HepG2 (cell line): ENCODE measurements around the gene UQCRHL. TPM values are rescaled to one million over a fixed set of nuclear protein-coding genes. Genes with fewer than 3 reads are reported as not detected.

Source experiments
- ARNT ChIP-seq: fragments of 450-650 bp; IDR thresholded peaks from 2 replicates; pipeline ENCODE4 v1.6.1; 2017
- CAMTA2 ChIP-seq: sonication (generic); formaldehyde crosslinking; IDR thresholded peaks from 2 replicates; pipeline ENCODE4 v1.4.0; 2020; ENCODE audit warnings: mild to moderate bottlenecking, missing genetic modification reagents, borderline replicate concordance
- ELF4 ChIP-seq: sonication (generic); formaldehyde crosslinking; IDR thresholded peaks from 2 replicates; pipeline ENCODE4 v1.5.0; 2020; ENCODE audit warnings: missing genetic modification reagents, mild to moderate bottlenecking, moderate library complexity, borderline replicate concordance
- FOSL2 ChIP-seq: sonication (generic); formaldehyde crosslinking; IDR thresholded peaks from 2 replicates; pipeline ENCODE4 v1.4.0; 2020; ENCODE audit warnings: missing genetic modification reagents
- HDAC1 ChIP-seq: sonication (generic); formaldehyde crosslinking; IDR thresholded peaks from 2 replicates; pipeline ENCODE4 v1.5.1; 2020; ENCODE audit warnings: mild to moderate bottlenecking, missing genetic modification reagents
- HMG20B ChIP-seq: conservative IDR thresholded peaks from 2 replicates; pipeline ENCODE4 v1.6.1; 2016; ENCODE audit warnings: missing genetic modification reagents, missing compliant biosample characterization
- KDM2A ChIP-seq: sonication (generic); formaldehyde crosslinking; IDR thresholded peaks from 2 replicates; pipeline ENCODE4 v1.4.0; 2020; ENCODE audit warnings: low read depth, missing genetic modification reagents, borderline replicate concordance
- KLF11 ChIP-seq: IDR thresholded peaks from 2 replicates; pipeline ENCODE4 v1.6.1; 2016; ENCODE audit warnings: missing compliant biosample characterization
- PPARG ChIP-seq: conservative IDR thresholded peaks from 2 replicates; pipeline ENCODE4 v1.6.1; 2016; ENCODE audit warnings: missing biosample characterization, missing genetic modification reagents
- REPIN1 ChIP-seq: sonication (generic); formaldehyde crosslinking; IDR thresholded peaks from 2 replicates; pipeline ENCODE4 v1.8.0; 2022; ENCODE audit warnings: missing genetic modification reagents, low read depth, mild to moderate bottlenecking, borderline replicate concordance
- SUZ12 ChIP-seq: fragments of 150-350 bp; IDR thresholded peaks from 2 replicates; pipeline ENCODE4 v1.6.1; 2014; ENCODE audit warnings: low read depth, low read length
- TCF12 ChIP-seq, 2 experiments: fragments of 450-650 bp in 1 of 2; sonication (generic) in 1 of 2; formaldehyde crosslinking in 1 of 2; IDR thresholded peaks; 2 replicates each; pipeline versions ENCODE4 v1.6.1 to v1.8.0; 2017 to 2022; ENCODE audit warnings: antibody characterized with exemption in 1 of 2, mild to moderate bottlenecking in 1 of 2, missing genetic modification reagents in 1 of 2, moderate library complexity in 1 of 2
- ZBTB20 ChIP-seq: sonication (generic); formaldehyde crosslinking; IDR thresholded peaks from 2 replicates; pipeline ENCODE4 v1.8.1; 2023; ENCODE audit warnings: missing genetic modification reagents, low read depth, mild to moderate bottlenecking, borderline replicate concordance
- ZNF230 ChIP-seq: sonication (generic); formaldehyde crosslinking; IDR thresholded peaks from 2 replicates; pipeline ENCODE4 v1.4.0; 2020; ENCODE audit warnings: mild to moderate bottlenecking, missing genetic modification reagents
- ZNF317 ChIP-seq: sonication (generic); formaldehyde crosslinking; IDR thresholded peaks from 2 replicates; pipeline ENCODE4 v1.5.0; 2020; ENCODE audit warnings: mild to moderate bottlenecking, missing genetic modification reagents
- ZNF331 ChIP-seq: sonication (generic); formaldehyde crosslinking; IDR thresholded peaks from 2 replicates; pipeline ENCODE4 v1.4.0; 2020; ENCODE audit warnings: missing genetic modification reagents
- ZNF510 ChIP-seq: sonication (generic); formaldehyde crosslinking; IDR thresholded peaks from 2 replicates; pipeline ENCODE4 v1.4.0; 2020; ENCODE audit warnings: low read depth, mild to moderate bottlenecking, missing genetic modification reagents
- polyA plus RNA-seq, 8 experiments: library from polyadenylated mRNA; depleted of rRNA in 3 of 8; stranded (reverse) in 7 of 8; unstranded in 1 of 8; fragments of >200 nt; fragmentation: Illumina TruSeq in 4 of 8; extraction: Trizol in 4 of 8; gene quantifications; 2 replicates each; pipeline versions ENCODE4 v1.2.1 to v1.2.3, GENCODE V29; 2011 to 2016; ENCODE audit warnings: low read depth in 4 of 8, missing spikeins in 1 of 8, mixed read lengths in 1 of 8; ENCODE audit not compliant: insufficient read depth in 1 of 8
- total RNA-seq, 5 experiments: library from RNA; depleted of rRNA; stranded (reverse); fragments of >200 nt; fragmentation: Illumina TruSeq; extraction: Trizol; gene quantifications; 2 replicates each; pipeline ENCODE4 v1.2.3, GENCODE V29; 2016; ENCODE audit warnings: low read depth in 1 of 5
- TF ChIP-seq, protein P1 (sequence below): sonication (generic); formaldehyde crosslinking; IDR thresholded peaks from 2 replicates; pipeline ENCODE4 v1.8.0; 2022; ENCODE audit warnings: mild to moderate bottlenecking, missing genetic modification reagents
- TF ChIP-seq, protein P2 (sequence below): sonication (generic); formaldehyde crosslinking; IDR thresholded peaks from 2 replicates; pipeline ENCODE4 v1.4.0; 2020; ENCODE audit warnings: missing genetic modification reagents, borderline replicate concordance
- TF ChIP-seq, protein P3 (sequence below), 2 experiments: fragments of 450-650 bp in 1 of 2; sonication (generic) in 1 of 2; formaldehyde crosslinking; IDR thresholded peaks; 2 replicates each; pipeline versions ENCODE4 v1.5.0 to v1.8.0; 2020 to 2022; ENCODE audit warnings: mild to moderate bottlenecking in 1 of 2, missing genetic modification reagents in 1 of 2
- TF ChIP-seq, protein P4 (sequence below): sonication (generic); formaldehyde crosslinking; conservative IDR thresholded peaks from 2 replicates; pipeline ENCODE4 v1.8.0; 2022; ENCODE audit warnings: low read depth, missing genetic modification reagents
- TF ChIP-seq, protein P5 (sequence below): sonication (generic); formaldehyde crosslinking; IDR thresholded peaks from 2 replicates; pipeline ENCODE4 v1.5.1; 2020; ENCODE audit warnings: missing genetic modification reagents, mild to moderate bottlenecking, borderline replicate concordance

Gene UQCRHL
- total and polyA plus RNA-seq, 2 of the 13 experiments (the other 11 are each of a cell fraction or from before 2014, with no cell fraction given) = 1.8 to 2.3 TPM

DNA sequence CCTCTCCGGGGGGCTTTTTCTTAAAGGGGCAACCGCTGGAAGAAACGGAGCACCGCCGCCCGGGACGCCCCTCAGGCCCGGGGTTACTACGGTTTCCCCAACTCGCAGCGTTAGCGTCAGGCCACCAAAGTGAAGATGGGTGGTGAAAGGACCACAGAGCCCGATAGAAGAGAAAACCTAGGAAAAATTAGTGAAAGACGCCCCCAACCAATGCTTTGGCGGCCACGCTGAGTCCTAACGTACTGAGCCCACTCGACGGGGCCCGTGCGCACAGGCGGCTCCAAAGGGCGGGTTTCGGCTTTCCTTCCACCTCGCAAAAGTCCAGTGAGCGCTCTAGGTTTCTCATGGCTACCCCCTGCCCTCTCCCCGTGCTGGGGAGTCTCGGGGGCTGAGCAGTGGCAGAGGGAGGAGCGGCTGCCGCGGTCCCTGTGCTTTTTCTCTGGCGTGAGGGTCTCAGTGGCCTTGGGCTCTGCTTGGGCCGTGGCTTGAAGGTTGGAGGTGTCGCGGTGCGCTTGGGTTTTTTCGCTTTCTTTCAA lies 27.8 kb upstream of the UQCRHL start (continued):
- TF ChIP-seq ZNF317 (CRISPR knock-in tag) (0 out of 2 replicates have a peak, but pooled peaks have one; percentile 43), ARNT (no peak), ZNF331 (CRISPR knock-in tag) (no peak), KDM2A (CRISPR knock-in tag) (no peak), ZNF510 (CRISPR knock-in tag) (0 out of 2 replicates have a peak, but pooled peaks have one; percentile 20), ZBTB20 (CRISPR knock-in tag) (no peak), FOSL2 (CRISPR knock-in tag) (no peak), HDAC1 (no peak), CAMTA2 (peak; percentile 80; the same call in 1 of the 2 replicates), ELF4 (CRISPR knock-in tag) (0 out of 2 replicates have a peak, but pooled peaks have one; percentile 37), PPARG (CRISPR knock-in tag) (no peak), SUZ12 (no peak), REPIN1 (CRISPR knock-in tag) (no peak), KLF11 (CRISPR knock-in tag) (no peak), HMG20B (CRISPR knock-in tag) (no peak), TCF12 (IDR thresholded peaks at IDR 0.05) (no peak), TCF12 (CRISPR knock-in tag; IDR thresholded peaks at IDR 0.05) (peak; percentile 65; the same call in 1 of the 2 replicates), ZNF230 (no peak; the same call in 1 of the 2 replicates)
- TF ChIP-seq, protein P1, sequence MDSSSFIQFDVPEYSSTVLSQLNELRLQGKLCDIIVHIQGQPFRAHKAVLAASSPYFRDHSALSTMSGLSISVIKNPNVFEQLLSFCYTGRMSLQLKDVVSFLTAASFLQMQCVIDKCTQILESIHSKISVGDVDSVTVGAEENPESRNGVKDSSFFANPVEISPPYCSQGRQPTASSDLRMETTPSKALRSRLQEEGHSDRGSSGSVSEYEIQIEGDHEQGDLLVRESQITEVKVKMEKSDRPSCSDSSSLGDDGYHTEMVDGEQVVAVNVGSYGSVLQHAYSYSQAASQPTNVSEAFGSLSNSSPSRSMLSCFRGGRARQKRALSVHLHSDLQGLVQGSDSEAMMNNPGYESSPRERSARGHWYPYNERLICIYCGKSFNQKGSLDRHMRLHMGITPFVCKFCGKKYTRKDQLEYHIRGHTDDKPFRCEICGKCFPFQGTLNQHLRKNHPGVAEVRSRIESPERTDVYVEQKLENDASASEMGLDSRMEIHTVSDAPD = no peak
- TF ChIP-seq, protein P2, sequence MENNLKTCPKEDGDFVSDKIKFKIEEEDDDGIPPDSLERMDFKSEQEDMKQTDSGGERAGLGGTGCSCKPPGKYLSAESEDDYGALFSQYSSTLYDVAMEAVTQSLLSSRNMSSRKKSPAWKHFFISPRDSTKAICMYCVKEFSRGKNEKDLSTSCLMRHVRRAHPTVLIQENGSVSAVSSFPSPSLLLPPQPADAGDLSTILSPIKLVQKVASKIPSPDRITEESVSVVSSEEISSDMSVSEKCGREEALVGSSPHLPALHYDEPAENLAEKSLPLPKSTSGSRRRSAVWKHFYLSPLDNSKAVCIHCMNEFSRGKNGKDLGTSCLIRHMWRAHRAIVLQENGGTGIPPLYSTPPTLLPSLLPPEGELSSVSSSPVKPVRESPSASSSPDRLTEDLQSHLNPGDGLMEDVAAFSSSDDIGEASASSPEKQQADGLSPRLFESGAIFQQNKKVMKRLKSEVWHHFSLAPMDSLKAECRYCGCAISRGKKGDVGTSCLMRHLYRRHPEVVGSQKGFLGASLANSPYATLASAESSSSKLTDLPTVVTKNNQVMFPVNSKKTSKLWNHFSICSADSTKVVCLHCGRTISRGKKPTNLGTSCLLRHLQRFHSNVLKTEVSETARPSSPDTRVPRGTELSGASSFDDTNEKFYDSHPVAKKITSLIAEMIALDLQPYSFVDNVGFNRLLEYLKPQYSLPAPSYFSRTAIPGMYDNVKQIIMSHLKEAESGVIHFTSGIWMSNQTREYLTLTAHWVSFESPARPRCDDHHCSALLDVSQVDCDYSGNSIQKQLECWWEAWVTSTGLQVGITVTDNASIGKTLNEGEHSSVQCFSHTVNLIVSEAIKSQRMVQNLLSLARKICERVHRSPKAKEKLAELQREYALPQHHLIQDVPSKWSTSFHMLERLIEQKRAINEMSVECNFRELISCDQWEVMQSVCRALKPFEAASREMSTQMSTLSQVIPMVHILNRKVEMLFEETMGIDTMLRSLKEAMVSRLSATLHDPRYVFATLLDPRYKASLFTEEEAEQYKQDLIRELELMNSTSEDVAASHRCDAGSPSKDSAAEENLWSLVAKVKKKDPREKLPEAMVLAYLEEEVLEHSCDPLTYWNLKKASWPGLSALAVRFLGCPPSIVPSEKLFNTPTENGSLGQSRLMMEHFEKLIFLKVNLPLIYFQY (CRISPR knock-in tag) = no peak
- TF ChIP-seq, protein P3, sequence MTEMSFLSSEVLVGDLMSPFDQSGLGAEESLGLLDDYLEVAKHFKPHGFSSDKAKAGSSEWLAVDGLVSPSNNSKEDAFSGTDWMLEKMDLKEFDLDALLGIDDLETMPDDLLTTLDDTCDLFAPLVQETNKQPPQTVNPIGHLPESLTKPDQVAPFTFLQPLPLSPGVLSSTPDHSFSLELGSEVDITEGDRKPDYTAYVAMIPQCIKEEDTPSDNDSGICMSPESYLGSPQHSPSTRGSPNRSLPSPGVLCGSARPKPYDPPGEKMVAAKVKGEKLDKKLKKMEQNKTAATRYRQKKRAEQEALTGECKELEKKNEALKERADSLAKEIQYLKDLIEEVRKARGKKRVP (CRISPR knock-in tag; IDR thresholded peaks at IDR 0.05) = no peak
- TF ChIP-seq, protein P4, sequence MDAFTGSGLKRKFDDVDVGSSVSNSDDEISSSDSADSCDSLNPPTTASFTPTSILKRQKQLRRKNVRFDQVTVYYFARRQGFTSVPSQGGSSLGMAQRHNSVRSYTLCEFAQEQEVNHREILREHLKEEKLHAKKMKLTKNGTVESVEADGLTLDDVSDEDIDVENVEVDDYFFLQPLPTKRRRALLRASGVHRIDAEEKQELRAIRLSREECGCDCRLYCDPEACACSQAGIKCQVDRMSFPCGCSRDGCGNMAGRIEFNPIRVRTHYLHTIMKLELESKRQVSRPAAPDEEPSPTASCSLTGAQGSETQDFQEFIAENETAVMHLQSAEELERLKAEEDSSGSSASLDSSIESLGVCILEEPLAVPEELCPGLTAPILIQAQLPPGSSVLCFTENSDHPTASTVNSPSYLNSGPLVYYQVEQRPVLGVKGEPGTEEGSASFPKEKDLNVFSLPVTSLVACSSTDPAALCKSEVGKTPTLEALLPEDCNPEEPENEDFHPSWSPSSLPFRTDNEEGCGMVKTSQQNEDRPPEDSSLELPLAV (CRISPR knock-in tag) = no peak
- TF ChIP-seq, protein P5, sequence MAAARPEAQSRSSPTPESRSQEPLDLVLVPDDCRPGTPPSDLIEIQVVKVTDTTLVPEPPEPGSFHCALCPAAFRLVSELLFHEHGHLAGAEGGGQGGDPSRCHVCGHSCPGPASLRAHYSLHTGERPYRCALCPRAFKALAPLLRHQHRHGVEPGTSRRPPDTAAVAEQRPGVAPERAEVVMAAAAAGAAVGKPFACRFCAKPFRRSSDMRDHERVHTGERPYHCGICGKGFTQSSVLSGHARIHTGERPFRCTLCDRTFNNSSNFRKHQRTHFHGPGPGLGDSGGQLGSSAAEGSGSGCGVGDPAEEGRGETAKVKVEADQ (CRISPR knock-in tag) = no peak
